HEK293 (cell line): Measurements from ENCODE around the gene TRAPPC2L.

Experiments used
- CTCF ChIA-PET: fragments of 350-600 bp; formaldehyde crosslinking; extraction: SDS; loops from one replicate; lab custom pipeline; 2021; ENCODE audit warnings: antibody characterized with exemption; lab: Yijun Ruan, JAX
- POLR2A ChIA-PET: fragments of 300-600 bp; formaldehyde crosslinking; extraction: SDS; loops from one replicate; lab custom pipeline; 2020; ENCODE audit warnings: antibody characterized with exemption, inconsistent platforms; lab: Yijun Ruan, JAX
- H3K27ac ChIP-seq: fragments of 200-500 bp; sonication (Bioruptor generic); 2 replicates; pipeline ENCODE4 v1.5.1; 2014; ENCODE audit warnings: low read depth, low read length, control low read depth, inconsistent platforms; ENCODE audit errors: extremely low read depth
- H3K36me3 ChIP-seq, 2 experiments: fragments of 200-500 bp in 1 of 2; sonication (Bioruptor generic) in 1 of 2; 1 replicate in 1 of 2; 2 replicates in 1 of 2; pipeline ENCODE4 v1.5.1; 2014 to 2017; ENCODE audit warnings: inconsistent platforms in 2 of 2, low read length in 2 of 2; ENCODE audit not compliant: control insufficient read depth in 2 of 2, insufficient read depth in 1 of 2
- H3K4me1 ChIP-seq: fragments of 200-500 bp; sonication (Bioruptor generic); 2 replicates; pipeline ENCODE4 v1.5.1; 2014; ENCODE audit warnings: mild to moderate bottlenecking, low read length, inconsistent platforms; ENCODE audit not compliant: control insufficient read depth, insufficient read depth
- H3K4me3 ChIP-seq: 2 replicates; pipeline ENCODE4 v1.5.1; 2011; ENCODE audit warnings: low read depth, mild to moderate bottlenecking, control low read depth, low read length, moderate library complexity
- H3K9me3 ChIP-seq: fragments of 200-500 bp; sonication (Bioruptor generic); 2 replicates; pipeline ENCODE4 v1.5.1; 2014; ENCODE audit warnings: low read depth, low read length, inconsistent platforms; ENCODE audit not compliant: control insufficient read depth, insufficient read depth
- PRDM2 ChIP-seq: fragments of 450-650 bp; formaldehyde crosslinking; IDR thresholded peaks from 2 replicates; pipeline ENCODE4 v1.5.1; 2016; ENCODE audit warnings: missing biosample characterization, missing genetic modification characterization, borderline replicate concordance
- REST ChIP-seq: fragments of 450-650 bp; formaldehyde crosslinking; IDR thresholded peaks from 2 replicates; pipeline ENCODE4 v1.5.1; 2016; ENCODE audit warnings: missing biosample characterization, missing genetic modification characterization
- TSHZ1 ChIP-seq: fragments of 450-650 bp; formaldehyde crosslinking; IDR thresholded peaks from 2 replicates; pipeline ENCODE4 v1.5.1; 2016; ENCODE audit warnings: missing biosample characterization, missing genetic modification characterization, borderline replicate concordance
- ZFP69B ChIP-seq: fragments of 450-650 bp; formaldehyde crosslinking; IDR thresholded peaks from 2 replicates; pipeline ENCODE4 v1.5.1; 2016; ENCODE audit warnings: missing biosample characterization, missing genetic modification characterization
- ZIC2 ChIP-seq: fragments of 450-650 bp; formaldehyde crosslinking; IDR thresholded peaks from 2 replicates; pipeline ENCODE4 v1.5.1; 2016; ENCODE audit warnings: missing biosample characterization, missing genetic modification characterization
- ZNF354C ChIP-seq: fragments of 450-650 bp; formaldehyde crosslinking; IDR thresholded peaks from 2 replicates; pipeline ENCODE4 v1.5.1; 2016; ENCODE audit warnings: missing biosample characterization, missing genetic modification characterization, low read depth, borderline replicate concordance
- ZNF416 ChIP-seq: fragments of 450-650 bp; formaldehyde crosslinking; IDR thresholded peaks from 2 replicates; pipeline ENCODE4 v1.5.1; 2016; ENCODE audit warnings: missing biosample characterization, missing genetic modification characterization
- ZNF518A ChIP-seq: fragments of 450-650 bp; formaldehyde crosslinking; conservative IDR thresholded peaks from 2 replicates; pipeline ENCODE4 v1.5.1; 2016; ENCODE audit warnings: low read depth, missing biosample characterization, missing genetic modification characterization
- ZNF555 ChIP-seq: fragments of 450-650 bp; formaldehyde crosslinking; conservative IDR thresholded peaks from 2 replicates; pipeline ENCODE4 v1.5.1; 2017; ENCODE audit warnings: missing biosample characterization, mild to moderate bottlenecking, missing genetic modification characterization, inconsistent platforms
- ZNF76 ChIP-seq: fragments of 450-650 bp; formaldehyde crosslinking; IDR thresholded peaks from 2 replicates; pipeline ENCODE4; 2016; ENCODE audit warnings: low read depth, missing biosample characterization, missing genetic modification characterization, borderline replicate concordance
- ZNF837 ChIP-seq: fragments of 450-650 bp; formaldehyde crosslinking; IDR thresholded peaks from 2 replicates; pipeline ENCODE4 v1.5.1; 2016; ENCODE audit warnings: missing biosample characterization, missing genetic modification characterization
- TF ChIP-seq, protein P1 (sequence below): fragments of 450-650 bp; formaldehyde crosslinking; IDR thresholded peaks from 2 replicates; pipeline ENCODE4 v1.5.1; 2016; ENCODE audit warnings: missing biosample characterization, missing genetic modification characterization
- TF ChIP-seq, protein P2 (sequence below): fragments of 450-650 bp; formaldehyde crosslinking; IDR thresholded peaks from 2 replicates; pipeline ENCODE4 v1.5.1; 2016; ENCODE audit warnings: missing biosample characterization, missing genetic modification characterization

The TRAPPC2L gene

DNA sequence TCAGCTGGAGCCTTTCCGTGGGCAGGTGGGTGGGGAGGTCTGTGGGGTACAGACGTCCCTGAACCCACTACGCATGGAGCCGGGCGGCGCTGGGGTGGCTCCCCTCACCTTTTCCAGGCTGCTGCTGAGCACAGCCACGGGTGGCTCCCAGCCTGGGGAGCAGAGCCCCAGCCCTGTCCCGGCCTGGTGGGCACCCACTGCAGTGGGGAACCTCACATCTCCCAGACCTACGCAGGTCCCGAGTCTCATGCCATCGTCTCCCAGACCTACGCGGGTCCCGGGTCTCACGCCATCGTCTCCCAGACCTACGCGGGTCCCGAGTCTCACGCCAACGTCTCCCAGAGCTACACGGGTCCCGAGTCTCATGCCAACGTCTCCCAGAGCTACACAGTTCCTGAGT lies 28.2 kb upstream of the TRAPPC2L start (continued):
- TF ChIP-seq, protein P1, sequence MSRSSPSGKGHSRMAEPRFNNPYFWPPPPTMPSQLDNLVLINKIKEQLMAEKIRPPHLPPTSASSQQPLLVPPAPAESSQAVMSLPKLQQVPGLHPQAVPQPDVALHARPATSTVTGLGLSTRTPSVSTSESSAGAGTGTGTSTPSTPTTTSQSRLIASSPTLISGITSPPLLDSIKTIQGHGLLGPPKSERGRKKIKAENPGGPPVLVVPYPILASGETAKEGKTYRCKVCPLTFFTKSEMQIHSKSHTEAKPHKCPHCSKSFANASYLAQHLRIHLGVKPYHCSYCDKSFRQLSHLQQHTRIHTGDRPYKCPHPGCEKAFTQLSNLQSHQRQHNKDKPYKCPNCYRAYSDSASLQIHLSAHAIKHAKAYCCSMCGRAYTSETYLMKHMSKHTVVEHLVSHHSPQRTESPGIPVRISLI (tag by site-specific recombination), result no peak
- TF ChIP-seq, protein P2, sequence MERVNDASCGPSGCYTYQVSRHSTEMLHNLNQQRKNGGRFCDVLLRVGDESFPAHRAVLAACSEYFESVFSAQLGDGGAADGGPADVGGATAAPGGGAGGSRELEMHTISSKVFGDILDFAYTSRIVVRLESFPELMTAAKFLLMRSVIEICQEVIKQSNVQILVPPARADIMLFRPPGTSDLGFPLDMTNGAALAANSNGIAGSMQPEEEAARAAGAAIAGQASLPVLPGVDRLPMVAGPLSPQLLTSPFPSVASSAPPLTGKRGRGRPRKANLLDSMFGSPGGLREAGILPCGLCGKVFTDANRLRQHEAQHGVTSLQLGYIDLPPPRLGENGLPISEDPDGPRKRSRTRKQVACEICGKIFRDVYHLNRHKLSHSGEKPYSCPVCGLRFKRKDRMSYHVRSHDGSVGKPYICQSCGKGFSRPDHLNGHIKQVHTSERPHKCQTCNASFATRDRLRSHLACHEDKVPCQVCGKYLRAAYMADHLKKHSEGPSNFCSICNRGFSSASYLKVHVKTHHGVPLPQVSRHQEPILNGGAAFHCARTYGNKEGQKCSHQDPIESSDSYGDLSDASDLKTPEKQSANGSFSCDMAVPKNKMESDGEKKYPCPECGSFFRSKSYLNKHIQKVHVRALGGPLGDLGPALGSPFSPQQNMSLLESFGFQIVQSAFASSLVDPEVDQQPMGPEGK, result no peak
- TF ChIP-seq ZIC2 (tag by site-specific recombination) (no peak), ZNF76 (no peak), ZNF354C (tag by site-specific recombination) (no peak), TSHZ1 (tag by site-specific recombination) (no peak)

- H3K27ac ChIP-seq, result no peak overlapping the region
- H3K9me3 ChIP-seq, result no peaks in the 10 kb centered on the region
- H3K4me3 ChIP-seq, result no peak overlapping the region
- POLR2A ChIA-PET, result no interaction called here
- peaks cover 0 to 3% of the 10 kb centered on the region in 2 experiments; a peak in 1 of 3 replicates for H3K36me3 ChIP-seq
- H3K4me1 ChIP-seq, result no peaks in the 10 kb centered on the region
- CTCF ChIA-PET, result interaction anchor here (0.7 kb wide), 1 partner anchor 24 kb away, joined by 3 read pairs; no protein-coding TSS in a partner anchor
- TF ChIP-seq PRDM2, result no peak
- TF ChIP-seq ZNF416 (tag by site-specific recombination), result no peak
- no peak for TF ChIP-seq ZNF518A (tag by site-specific recombination)
- no peak for TF ChIP-seq ZNF837
- TF ChIP-seq REST (tag by site-specific recombination), result no peak
- TF ChIP-seq ZFP69B (tag by site-specific recombination), result no peak
- TF ChIP-seq ZNF555 (tag by site-specific recombination), result no peak
Observed at GRCh38 chr16:88830258-88830657, 26.7 kb upstream of the TRAPPC2L start.
